Measurements from ENCODE around the gene CEMIP2.

Gene CEMIP2

GRCh38 chr9:71768388-71769174, at the start of gene CEMIP2:
Gene CEMIP2, minus strand, starts transcription at chr9:71768513. Its CDS starts 18,140 bp downstream, at chr9:71750373.
- in situ Hi-C loops (cut with MboI; ENCODE audit: low sequenced_read_pairs, unreplicated experiment), result loop anchor here (25.0 kb wide), 1 partner anchor 481 kb away; no protein-coding TSS in a partner anchor
- peak; percentile 90 for DNase-seq (ENCODE audit: low spot score)

GRCh38 chr9:71816916-71817451, 48.7 kb upstream of the CEMIP2 start:
- no peak for TF ChIP-seq CTCF (IDR thresholded peaks at IDR 0.05; ENCODE audit: borderline replicate concordance, control extremely low read depth, extremely low read depth, insufficient read depth, missing control alignments)
- in situ Hi-C loops (cut with MboI; ENCODE audit: low sequenced_read_pairs, unreplicated experiment), result loop anchor here (25.0 kb wide), 1 partner anchor 445 kb away; no protein-coding TSS in a partner anchor
- no peak for DNase-seq (ENCODE audit: low spot score)

More at GRCh38 chr9:71768388-71769174, at the start of gene CEMIP2:
- TF ChIP-seq CTCF (IDR thresholded peaks at IDR 0.05; ENCODE audit: borderline replicate concordance, control extremely low read depth, extremely low read depth, insufficient read depth, missing control alignments), result peak; percentile 73

GRCh38 chr9:71814815-71815214, 46.5 kb upstream of the CEMIP2 start:
- DNase-seq (ENCODE audit: low spot score), result no peak
- in situ Hi-C loops (cut with MboI; ENCODE audit: low sequenced_read_pairs, unreplicated experiment), result loop anchor here (25.0 kb wide), 1 partner anchor 447 kb away; no protein-coding TSS in a partner anchor
- TF ChIP-seq CTCF (IDR thresholded peaks at IDR 0.05; ENCODE audit: borderline replicate concordance, control extremely low read depth, extremely low read depth, insufficient read depth, missing control alignments), result no peak

GRCh38 chr9:71814226-71814625, 45.9 kb upstream of the CEMIP2 start:
- TF ChIP-seq CTCF (IDR thresholded peaks at IDR 0.05; ENCODE audit: borderline replicate concordance, control extremely low read depth, extremely low read depth, insufficient read depth, missing control alignments), result no peak
- DNase-seq (ENCODE audit: low spot score), result no peak
- in situ Hi-C loops (cut with MboI; ENCODE audit: low sequenced_read_pairs, unreplicated experiment), result loop anchor here (25.0 kb wide), 1 partner anchor 448 kb away; no protein-coding TSS in a partner anchor

GRCh38 chr9:71812385-71812784, 44.1 kb upstream of the CEMIP2 start:
- TF ChIP-seq CTCF (IDR thresholded peaks at IDR 0.05; ENCODE audit: borderline replicate concordance, control extremely low read depth, extremely low read depth, insufficient read depth, missing control alignments), result no peak
- in situ Hi-C loops (cut with MboI; ENCODE audit: low sequenced_read_pairs, unreplicated experiment), result loop anchor here (25.0 kb wide), 1 partner anchor 450 kb away; no protein-coding TSS in a partner anchor
- DNase-seq (ENCODE audit: low spot score), result no peak

GRCh38 chr9:71808068-71808467, 39.8 kb upstream of the CEMIP2 start:
- in situ Hi-C loops (cut with MboI; ENCODE audit: low sequenced_read_pairs, unreplicated experiment), result loop anchor here (10.0 to 25.0 kb wide), 2 partner anchors 227 to 454 kb away; no protein-coding TSS in a partner anchor
- no peak for DNase-seq (ENCODE audit: low spot score)
- no peak for TF ChIP-seq CTCF (IDR thresholded peaks at IDR 0.05; ENCODE audit: borderline replicate concordance, control extremely low read depth, extremely low read depth, insufficient read depth, missing control alignments)
